PFSK-1 (cell line): ENCODE data around the gene IDH3B.

ENCODE experiments used
- FOXP2 ChIP-seq: optimal IDR thresholded peaks from 2 replicates; pipeline ENCODE3; 2011; ENCODE audit warnings: borderline replicate concordance, control low read depth, inconsistent platforms; ENCODE audit not compliant: insufficient read depth; ENCODE audit errors: extremely low read length, extremely low read depth
- POLR2AphosphoS5 ChIP-seq: IDR thresholded peaks from 2 replicates; pipeline ENCODE4 v1.6.1; 2012; ENCODE audit warnings: low read depth, mild to moderate bottlenecking, control low read depth, low read length, moderate library complexity
- SIN3A ChIP-seq: IDR thresholded peaks from 2 replicates; pipeline ENCODE4 v1.6.1; 2012; ENCODE audit warnings: mild to moderate bottlenecking, low read length, moderate library complexity, borderline replicate concordance; ENCODE audit not compliant: insufficient read depth
- TAF1 ChIP-seq: IDR thresholded peaks from 2 replicates; pipeline ENCODE4 v1.6.1; 2012; ENCODE audit warnings: low read length, control low read depth, borderline replicate concordance; ENCODE audit not compliant: insufficient read depth
- TF ChIP-seq, protein P1 (sequence below), 2 experiments: IDR thresholded peaks; 2 replicates each; pipeline versions ENCODE4 v1.6.1 to v1.8.0; 2011 to 2012; ENCODE audit warnings: low read depth in 2 of 2, low read length in 2 of 2, control low read depth in 1 of 2, inconsistent platforms in 1 of 2, mild to moderate bottlenecking in 1 of 2, moderate library complexity in 1 of 2; ENCODE audit not compliant: insufficient read depth in 1 of 2

The IDH3B gene

GRCh38 chr20:2692886-2693285, 28.9 kb upstream of the IDH3B start:
- no peak for TF ChIP-seq POLR2AphosphoS5
- TF ChIP-seq, protein P1, sequence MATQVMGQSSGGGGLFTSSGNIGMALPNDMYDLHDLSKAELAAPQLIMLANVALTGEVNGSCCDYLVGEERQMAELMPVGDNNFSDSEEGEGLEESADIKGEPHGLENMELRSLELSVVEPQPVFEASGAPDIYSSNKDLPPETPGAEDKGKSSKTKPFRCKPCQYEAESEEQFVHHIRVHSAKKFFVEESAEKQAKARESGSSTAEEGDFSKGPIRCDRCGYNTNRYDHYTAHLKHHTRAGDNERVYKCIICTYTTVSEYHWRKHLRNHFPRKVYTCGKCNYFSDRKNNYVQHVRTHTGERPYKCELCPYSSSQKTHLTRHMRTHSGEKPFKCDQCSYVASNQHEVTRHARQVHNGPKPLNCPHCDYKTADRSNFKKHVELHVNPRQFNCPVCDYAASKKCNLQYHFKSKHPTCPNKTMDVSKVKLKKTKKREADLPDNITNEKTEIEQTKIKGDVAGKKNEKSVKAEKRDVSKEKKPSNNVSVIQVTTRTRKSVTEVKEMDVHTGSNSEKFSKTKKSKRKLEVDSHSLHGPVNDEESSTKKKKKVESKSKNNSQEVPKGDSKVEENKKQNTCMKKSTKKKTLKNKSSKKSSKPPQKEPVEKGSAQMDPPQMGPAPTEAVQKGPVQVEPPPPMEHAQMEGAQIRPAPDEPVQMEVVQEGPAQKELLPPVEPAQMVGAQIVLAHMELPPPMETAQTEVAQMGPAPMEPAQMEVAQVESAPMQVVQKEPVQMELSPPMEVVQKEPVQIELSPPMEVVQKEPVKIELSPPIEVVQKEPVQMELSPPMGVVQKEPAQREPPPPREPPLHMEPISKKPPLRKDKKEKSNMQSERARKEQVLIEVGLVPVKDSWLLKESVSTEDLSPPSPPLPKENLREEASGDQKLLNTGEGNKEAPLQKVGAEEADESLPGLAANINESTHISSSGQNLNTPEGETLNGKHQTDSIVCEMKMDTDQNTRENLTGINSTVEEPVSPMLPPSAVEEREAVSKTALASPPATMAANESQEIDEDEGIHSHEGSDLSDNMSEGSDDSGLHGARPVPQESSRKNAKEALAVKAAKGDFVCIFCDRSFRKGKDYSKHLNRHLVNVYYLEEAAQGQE (IDR thresholded peaks at IDR 0.05; ENCODE audit: insufficient read depth in 1 of 2, low read depth in 2 of 2, low read length in 2 of 2): no peak
- TF ChIP-seq TAF1: no peak
- no peak for TF ChIP-seq FOXP2
- TF ChIP-seq SIN3A: no peak

DNA sequence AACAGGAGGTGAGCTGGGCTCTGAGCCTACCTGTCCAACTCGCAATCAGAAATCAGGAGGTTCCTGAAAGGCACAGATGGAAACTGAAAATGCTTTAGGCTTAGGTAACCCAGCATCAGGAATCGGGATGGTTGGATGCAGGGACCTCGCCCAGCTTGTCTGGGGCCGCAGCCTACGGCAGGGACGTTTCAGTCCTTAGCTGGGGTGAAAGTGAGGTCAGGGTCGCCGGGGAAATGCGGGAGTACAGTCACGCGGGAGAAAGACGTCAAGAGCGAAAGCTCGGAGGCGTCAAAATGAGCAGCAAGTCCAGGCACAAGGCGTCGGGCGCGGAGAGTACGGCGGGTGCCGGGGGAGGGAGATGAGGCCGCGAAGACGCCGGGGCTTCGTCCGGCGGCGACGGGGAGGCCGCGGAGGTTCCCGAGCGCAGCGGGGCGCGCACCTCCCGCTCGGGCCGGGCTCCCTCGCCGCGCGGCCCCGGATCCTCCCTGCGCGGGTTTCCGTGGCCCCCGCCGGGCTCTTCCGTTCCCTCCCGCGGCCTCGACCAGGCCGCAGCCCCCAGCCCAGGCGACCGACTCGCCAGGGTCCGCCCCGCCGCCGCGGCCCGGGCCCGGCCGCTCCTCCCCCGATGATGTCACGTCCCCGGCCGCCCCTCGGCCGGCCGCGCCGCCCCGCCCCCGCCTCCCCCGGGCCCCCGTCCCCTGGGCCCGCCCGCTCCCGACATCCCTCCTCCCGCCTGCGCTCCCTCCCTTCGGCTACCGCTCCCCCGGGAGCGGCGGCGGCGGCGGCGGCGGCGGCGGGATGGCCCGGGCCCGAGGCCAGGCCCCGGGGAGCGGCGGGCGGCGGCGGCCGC, 28.2 kb upstream of the IDH3B start, which contains the start of gene EBF4:
EBF4 (plus strand) TSS at position 745 of the 850 bp plus-strand sequence. CDS start 866 bp downstream, outside the sequence.
- TF ChIP-seq FOXP2: no peak
- TF ChIP-seq SIN3A: no peak
- TF ChIP-seq TAF1: no peak
- TF ChIP-seq, protein P1 (IDR thresholded peaks at IDR 0.05; ENCODE audit: insufficient read depth in 1 of 2, low read depth in 2 of 2, low read length in 2 of 2): no peak

GRCh38 chr20:2691663-2692035, 27.6 kb upstream of the IDH3B start:
- TF ChIP-seq FOXP2 (no peak), POLR2AphosphoS5 (no peak), TAF1 (no peak), SIN3A (no peak)
- TF ChIP-seq, protein P1 (IDR thresholded peaks at IDR 0.05; ENCODE audit: insufficient read depth in 1 of 2, low read depth in 2 of 2, low read length in 2 of 2): no peak

GRCh38 chr20:2691127-2691526, 27.1 kb upstream of the IDH3B start:
- TF ChIP-seq POLR2AphosphoS5 (no peak), FOXP2 (no peak), SIN3A (no peak), TAF1 (no peak)
- TF ChIP-seq, protein P1 (IDR thresholded peaks at IDR 0.05; ENCODE audit: insufficient read depth in 1 of 2, low read depth in 2 of 2, low read length in 2 of 2): no peak
